HCT116 (cell line): ENCODE data around the gene ARMS2. TPM values are rescaled to one million over a fixed set of nuclear protein-coding genes. Genes with fewer than 3 reads are reported as not detected.

Experiments
- ATAC-seq: fragments of 200-7000 bp; cut with Tn5 transposase; 2 replicates; pipeline ENCODE4 v1.9.1; 2020; ENCODE audit warnings: mild to moderate bottlenecking, moderate library complexity
- BruUV-seq: library from RNA; stranded (reverse); fragments of 400-500 nt; replicated peaks from 2 replicates; lab custom pipeline; 2021; lab: Mats Ljungman, UMichigan
- CTCF ChIA-PET: fragments of 300-600 bp; sonication (Branson Sonifier 250); formaldehyde crosslinking; loops from one replicate; lab custom pipeline; 2021; ENCODE audit warnings: antibody characterized with exemption; lab: Charles Lee
- POLR2A ChIA-PET: fragments of 300-600, 350-600 bp; sonication (Branson Sonifier 250); formaldehyde crosslinking; loops from one replicate; lab custom pipeline; 2021; ENCODE audit warnings: antibody characterized with exemption; lab: Charles Lee
- RAD21 ChIA-PET, 2 experiments: fragments of 300-600 bp; sonication (Branson Sonifier 250); formaldehyde crosslinking; loops; one replicate each; lab custom pipeline; 2023; ENCODE audit warnings: low total read pairs in 2 of 2; ENCODE audit not compliant: uncharacterized antibody in 2 of 2, unreplicated experiment in 2 of 2, low non-redundant PET in 1 of 2; lab: Charles Lee
- DNase-seq: peaks from one replicate; pipeline ENCODE4 v3.0.0-alpha.2; 2010; ENCODE audit warnings: low read depth, low spot score
- H2AFZ ChIP-seq: fragments of 200-600 bp; shearing (Covaris generic), sonication (generic); 2 replicates; pipeline ENCODE4 v1.6.1; 2017; ENCODE audit warnings: low read depth, mixed run types, mixed read lengths, antibody characterized with exemption, low read length; ENCODE audit not compliant: poor library complexity, severe bottlenecking
- H3K27ac ChIP-seq: 2 replicates; pipeline ENCODE4 v1.5.1; 2012; ENCODE audit warnings: low read depth, low read length
- H3K27me3 ChIP-seq: fragments of 200-600 bp; sonication (generic); 2 replicates; pipeline ENCODE4 v1.6.1; 2016; ENCODE audit warnings: mixed run types, low read length, mixed read lengths; ENCODE audit not compliant: insufficient read depth
- H3K36me3 ChIP-seq, 2 experiments: fragments of 200-500 bp in 1 of 2; fragments of 200-600 bp in 1 of 2; sonication (Bioruptor generic) in 1 of 2; sonication (generic) in 1 of 2; 2 replicates each; pipeline versions ENCODE4 v1.5.1 to v1.6.1; 2014 to 2016; ENCODE audit warnings: low read length in 2 of 2, inconsistent platforms in 1 of 2, mixed read lengths in 1 of 2, mixed run types in 1 of 2; ENCODE audit not compliant: insufficient read depth in 2 of 2, control insufficient read depth in 1 of 2
- H3K4me1 ChIP-seq, 2 experiments: fragments of 200-600 bp in 1 of 2; sonication (generic) in 1 of 2; 2 replicates each; pipeline versions ENCODE4 v1.5.1 to v1.6.1; 2012 to 2017; ENCODE audit warnings: low read length in 2 of 2, inconsistent platforms in 1 of 2, mild to moderate bottlenecking in 1 of 2, mixed read lengths in 1 of 2, mixed run types in 1 of 2, moderate library complexity in 1 of 2; ENCODE audit not compliant: insufficient read depth in 2 of 2, control insufficient read depth in 1 of 2
- H3K4me2 ChIP-seq: fragments of 200-600 bp; sonication (generic); 2 replicates; pipeline ENCODE4 v1.6.1; 2017; ENCODE audit warnings: mixed run types, low read length, mixed read lengths
- H3K4me3 ChIP-seq, 2 experiments: fragments of 200-600 bp in 1 of 2; sonication (generic) in 1 of 2; replicated peaks in 1 of 2; 2 replicates each; pipeline ENCODE4 v1.5.1; 2011 to 2016; ENCODE audit warnings: low read length in 2 of 2, control low read depth in 1 of 2, low read depth in 1 of 2, mild to moderate bottlenecking in 1 of 2, mixed read lengths in 1 of 2, mixed run types in 1 of 2
- H3K79me2 ChIP-seq: fragments of 200-600 bp; sonication (generic); 2 replicates; pipeline ENCODE4 v1.6.1; 2017; ENCODE audit warnings: mild to moderate bottlenecking, mixed run types, low read length, moderate library complexity, mixed read lengths; ENCODE audit not compliant: insufficient read depth
- H3K9ac ChIP-seq: fragments of 200-600 bp; sonication (generic); 2 replicates; pipeline ENCODE4 v1.6.1; 2016; ENCODE audit warnings: low read length, mixed read lengths
- H3K9me2 ChIP-seq: fragments of 200-600 bp; sonication (generic), shearing (Covaris generic); 2 replicates; pipeline ENCODE4 v1.6.1; 2017; ENCODE audit warnings: mixed run types, mild to moderate bottlenecking, moderate library complexity; ENCODE audit not compliant: insufficient read depth
- H3K9me3 ChIP-seq, 2 experiments: fragments of 200-500 bp in 1 of 2; fragments of 200-600 bp in 1 of 2; sonication (Bioruptor generic) in 1 of 2; sonication (generic) in 1 of 2; 2 replicates each; pipeline ENCODE4 v1.6.1; 2014 to 2017; ENCODE audit warnings: low read length in 2 of 2, mixed read lengths in 2 of 2, inconsistent platforms in 1 of 2, low read depth in 1 of 2, mild to moderate bottlenecking in 1 of 2, mixed run types in 1 of 2, moderate library complexity in 1 of 2; ENCODE audit not compliant: control insufficient read depth in 1 of 2, insufficient read depth in 1 of 2
- H4K20me1 ChIP-seq: fragments of 200-600 bp; sonication (generic), shearing (Covaris generic); 2 replicates; pipeline ENCODE4 v1.6.1; 2017; ENCODE audit warnings: mixed run types, mild to moderate bottlenecking, moderate library complexity; ENCODE audit not compliant: insufficient read depth
- CBX3 ChIP-seq: IDR thresholded peaks from 2 replicates; pipeline ENCODE4 v1.6.1; 2012; ENCODE audit warnings: low read depth
- EGR1 ChIP-seq: IDR thresholded peaks from 2 replicates; pipeline ENCODE4 v1.6.1; 2012; ENCODE audit warnings: low read depth
- FOSL1 ChIP-seq: IDR thresholded peaks from 2 replicates; pipeline ENCODE4 v1.6.1; 2012; ENCODE audit warnings: low read depth
- JUND ChIP-seq: IDR thresholded peaks from 2 replicates; pipeline ENCODE4 v1.6.1; 2012
- POLR2A ChIP-seq: IDR thresholded peaks from 2 replicates; pipeline ENCODE4 v1.7.0; 2011; ENCODE audit warnings: borderline replicate concordance; ENCODE audit not compliant: insufficient read depth, insufficient read length; ENCODE audit errors: extremely low read depth
- REST ChIP-seq: IDR thresholded peaks from 2 replicates; pipeline ENCODE4 v1.6.1; 2012; ENCODE audit warnings: low read depth
- SP1 ChIP-seq: IDR thresholded peaks from 2 replicates; pipeline ENCODE4 v1.6.1; 2012; ENCODE audit warnings: low read depth
- SRF ChIP-seq: IDR thresholded peaks from 2 replicates; pipeline ENCODE4 v1.6.1; 2012; ENCODE audit warnings: low read depth
- TCF7L2 ChIP-seq: IDR thresholded peaks from 2 replicates; pipeline ENCODE4 v1.7.0; 2011; ENCODE audit warnings: borderline replicate concordance, inconsistent platforms; ENCODE audit not compliant: insufficient read depth, insufficient read length; ENCODE audit errors: extremely low read depth
- YY1 ChIP-seq: IDR thresholded peaks from 2 replicates; pipeline ENCODE4 v1.6.1; 2011; ENCODE audit warnings: low read length, low read depth, moderate library complexity, mild to moderate bottlenecking; ENCODE audit not compliant: insufficient replicate concordance; ENCODE audit errors: extremely low read depth
- ZFX ChIP-seq: fragments of 450-650 bp; IDR thresholded peaks from 2 replicates; pipeline ENCODE4 v1.6.1; 2017
- ZNF274 ChIP-seq: fragments of 200-500 bp; sonication (Bioruptor generic); IDR thresholded peaks from 2 replicates; pipeline ENCODE4 v1.6.1; 2014; ENCODE audit warnings: mild to moderate bottlenecking, low read depth, low read length, inconsistent platforms
- intact Hi-C: fragments of 100-400 bp; cut with micrococcal nuclease; formaldehyde crosslinking; loops from 2 replicates; pipeline ENCODE4 v1.10.0; 2022
- total RNA-seq: library from RNA; stranded (reverse); gene quantifications from one replicate; pipeline ENCODE4 v1.2.1, GENCODE V29; 2021; ENCODE audit not compliant: unreplicated experiment
- TF ChIP-seq, protein P1 (sequence below): IDR thresholded peaks from 2 replicates; pipeline ENCODE4 v1.6.1; 2012

The ARMS2 gene
- total RNA-seq, 1 experiment from 2014 or later = not detected

DNA sequence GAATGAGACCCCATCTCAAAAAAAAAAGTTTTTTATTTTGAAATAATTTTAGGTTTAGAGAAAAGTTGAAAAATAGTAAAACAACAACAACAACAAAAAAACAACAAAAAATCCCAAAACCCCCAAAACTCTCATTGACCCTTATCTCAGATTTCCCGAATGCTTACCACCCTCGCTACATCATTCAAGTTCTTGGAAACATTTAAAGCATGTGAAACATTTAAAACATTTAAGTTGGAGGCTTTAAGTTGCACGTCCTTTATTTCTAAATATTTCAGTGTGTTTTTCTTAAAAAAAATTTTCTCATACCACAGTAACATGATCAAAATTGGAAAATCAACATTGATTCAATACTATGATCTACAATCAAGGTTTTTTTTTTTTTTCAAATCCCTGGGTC, 382 bp upstream of the ARMS2 start (continued):
- no peak for TF ChIP-seq TCF7L2
- TF ChIP-seq SRF = no peak
- TF ChIP-seq REST = no peak
- TF ChIP-seq ZNF274 = no peak
- no peak for TF ChIP-seq CBX3
- TF ChIP-seq, all 23 proteins: peak for 0

- Histone ChIP-seq H3K4me3 (no peak overlapping the region), H3K9ac (no peak overlapping the region), H3K9me2 (no peaks in the 10 kb centered on the region), H3K4me1 (no peaks in the 10 kb centered on the region)
- ChIA-PET RAD21 (no interaction called here), POLR2A (interaction anchor here (0.9 kb wide), 1 partner anchor 13 kb away, joined by 3 read pairs; no protein-coding TSS in a partner anchor)
- no peak for TF ChIP-seq EGR1
- no peak for TF ChIP-seq JUND
- TF ChIP-seq, protein P1, sequence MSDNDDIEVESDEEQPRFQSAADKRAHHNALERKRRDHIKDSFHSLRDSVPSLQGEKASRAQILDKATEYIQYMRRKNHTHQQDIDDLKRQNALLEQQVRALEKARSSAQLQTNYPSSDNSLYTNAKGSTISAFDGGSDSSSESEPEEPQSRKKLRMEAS = no peak
- TF ChIP-seq TCF7L2 = no peak
- no peak for TF ChIP-seq SP1
- no peak for TF ChIP-seq FOSL1
- no peak for TF ChIP-seq ZNF274
- TF ChIP-seq POLR2A = no peak
- no peak for TF ChIP-seq ZFX
- no peak for TF ChIP-seq YY1
- TF ChIP-seq, all 23 proteins: peak for 0
- CTCF ChIA-PET = interaction anchor here (1.0 to 1.2 kb wide), 2 partner anchors 21 to 110 kb away, joined by 3 to 4 read pairs; no protein-coding TSS in a partner anchor
- ATAC-seq = no peak
- Histone ChIP-seq H3K36me3 (no peaks in the 10 kb centered on the region), H2AFZ (no peak overlapping the region), H3K79me2 (no peaks in the 10 kb centered on the region), H3K9me3 (no peaks in the 10 kb centered on the region), H3K4me2 (no peak overlapping the region), H4K20me1 (no peaks in the 10 kb centered on the region), H3K27ac (no peak overlapping the region), H3K27me3 (no peaks in the 10 kb centered on the region)
- intact Hi-C loops = no loop called here
- no peak for DNase-seq
- BruUV-seq = no TSS peak
These were observed 1.1 kb downstream of the ARMS2 start for GRCh38 chr10:122455376-122456079.
